K562 (cell line): Measurements from ENCODE around the gene ELMO1. TPM values are rescaled to one million over a fixed set of nuclear protein-coding genes. Genes with fewer than 3 reads are reported as not detected.

Experiments used
- ATAC-seq: fragments of 200-7000 bp; cut with Tn5 transposase; 3 replicates; pipeline ENCODE4 v1.9.1; 2020; ENCODE audit warnings: moderate library complexity
- BruUV-seq: library from RNA; stranded (reverse); fragments of 400-500 nt; replicated peaks from 2 replicates; lab custom pipeline; 2021; lab: Mats Ljungman, UMichigan
- CTCF ChIA-PET: fragments of 300-600 bp; formaldehyde crosslinking; extraction: SDS; loops from one replicate; lab custom pipeline; 2021; ENCODE audit warnings: low intra/inter-chr PET ratio; lab: Yijun Ruan, JAX
- POLR2A ChIA-PET: fragments of 300-600, 350-650 bp; sonication (Branson Sonifier 250); formaldehyde crosslinking; extraction: SDS; loops from one replicate; lab custom pipeline; 2021; ENCODE audit warnings: antibody characterized with exemption, inconsistent platforms; lab: Yijun Ruan, JAX
- DNase-seq, 4 experiments: peaks; one replicate each; pipeline versions ENCODE4 v3.0.0 to v3.0.0-alpha.2; 2011 to 2018; ENCODE audit warnings: low spot score in 3 of 4, mixed read lengths in 3 of 4; ENCODE audit errors: extremely low read depth in 1 of 4
- FAIRE-seq: peaks from 2 replicates; lab custom pipeline; 2011; peaks lifted over from hg19 to GRCh38; lab: Jason Lieb, UNC
- H2AFZ ChIP-seq: 2 replicates; pipeline ENCODE4 v1.6.0; 2011; ENCODE audit warnings: low read depth, low read length, control low read depth, inconsistent platforms
- H3K27ac ChIP-seq: fragments of 200-600 bp; 3 replicates; pipeline ENCODE4 v1.8.0; 2011; ENCODE audit warnings: low read depth, mild to moderate bottlenecking, control low read depth, inconsistent platforms, low read length, moderate library complexity, mixed read lengths; ENCODE audit errors: extremely low read depth
- H3K27me3 ChIP-seq, 2 experiments: fragments of 300-600 bp in 1 of 2; 2 replicates in 1 of 2; 3 replicates in 1 of 2; pipeline versions ENCODE4 v1.6.0 to v1.8.0; 2011; ENCODE audit warnings: inconsistent platforms in 2 of 2, low read length in 2 of 2, mild to moderate bottlenecking in 1 of 2, mixed read lengths in 1 of 2, moderate library complexity in 1 of 2; ENCODE audit not compliant: control insufficient read depth in 2 of 2, insufficient read depth in 2 of 2
- H3K36me3 ChIP-seq: fragments of 300-600 bp; 3 replicates; pipeline ENCODE4 v1.8.0; 2011; ENCODE audit warnings: mild to moderate bottlenecking, low read length, inconsistent platforms; ENCODE audit not compliant: control insufficient read depth, insufficient read depth
- H3K4me1 ChIP-seq, 2 experiments: fragments of 200-600 bp in 1 of 2; replicated peaks in 1 of 2; 2 replicates in 1 of 2; 3 replicates in 1 of 2; pipeline versions ENCODE4 v1.5.1 to v1.8.0; 2011; ENCODE audit warnings: inconsistent platforms in 2 of 2, low read length in 2 of 2, mild to moderate bottlenecking in 1 of 2, mixed read lengths in 1 of 2, moderate library complexity in 1 of 2; ENCODE audit not compliant: control insufficient read depth in 2 of 2, insufficient read depth in 2 of 2
- H3K4me2 ChIP-seq: 2 replicates; pipeline ENCODE4 v1.6.1; 2011; ENCODE audit warnings: low read length, control low read depth, inconsistent platforms, mixed read lengths; ENCODE audit not compliant: insufficient read depth
- H3K4me3 ChIP-seq: fragments of 200-600 bp; sonication (generic), shearing (Covaris generic); 2 replicates; pipeline ENCODE4 v1.5.1; 2016; ENCODE audit warnings: control low read depth, inconsistent platforms
- H3K79me2 ChIP-seq: fragments of 200-600 bp; 3 replicates; pipeline ENCODE4 v1.8.0; 2011; ENCODE audit warnings: low read length, inconsistent platforms; ENCODE audit not compliant: control insufficient read depth, insufficient read depth
- H3K9ac ChIP-seq, 2 experiments: 2 replicates each; pipeline versions ENCODE4 v1.6.0 to v1.6.1; 2011; ENCODE audit warnings: low read depth in 2 of 2, low read length in 2 of 2, control low read depth in 1 of 2, inconsistent platforms in 1 of 2, mild to moderate bottlenecking in 1 of 2, mixed read lengths in 1 of 2; ENCODE audit not compliant: insufficient read depth in 1 of 2
- H3K9me1 ChIP-seq: one replicate; pipeline ENCODE4 v1.6.0; 2011; ENCODE audit warnings: inconsistent platforms, mild to moderate bottlenecking, low read length, moderate library complexity; ENCODE audit not compliant: control insufficient read depth, insufficient read depth
- H3K9me3 ChIP-seq: replicated peaks from 2 replicates; pipeline ENCODE4 v1.5.1; 2011; ENCODE audit warnings: low read depth, low read length, inconsistent platforms; ENCODE audit not compliant: control insufficient read depth, insufficient read depth
- H4K20me1 ChIP-seq: replicated peaks from 2 replicates; pipeline ENCODE4 v1.6.1; 2011; ENCODE audit warnings: low read length, inconsistent platforms, mixed read lengths; ENCODE audit not compliant: control insufficient read depth, insufficient read depth
- CBX8 ChIP-seq: fragments of 200-600 bp; sonication (generic); IDR thresholded peaks from 2 replicates; pipeline ENCODE4 v1.6.1; 2012; ENCODE audit warnings: borderline replicate concordance, mixed run types, low read depth, mild to moderate bottlenecking, moderate library complexity, mixed read lengths, low read length, control low read depth, inconsistent platforms; ENCODE audit not compliant: poor library complexity, severe bottlenecking; ENCODE audit errors: extremely low read depth
- CREB3 ChIP-seq: fragments of 450-650 bp; conservative IDR thresholded peaks from 2 replicates; pipeline ENCODE4 v1.6.1; 2016; ENCODE audit warnings: missing genetic modification characterization, low read depth, mild to moderate bottlenecking, missing compliant biosample characterization, moderate library complexity
- E2F4 ChIP-seq: sonication (generic); formaldehyde crosslinking; IDR thresholded peaks from 2 replicates; pipeline ENCODE4 v1.8.0; 2022; ENCODE audit warnings: mild to moderate bottlenecking, low read depth, missing genetic modification reagents
- PATZ1 ChIP-seq: fragments of 250-450 bp; sonication (Bioruptor Pico); IDR thresholded peaks from 2 replicates; pipeline ENCODE4 v1.5.0; 2020; ENCODE audit warnings: mild to moderate bottlenecking, borderline replicate concordance
- PRPF4 ChIP-seq: fragments of 200-400 bp; formaldehyde crosslinking; IDR thresholded peaks from one replicate; pipeline ENCODE4 v1.6.1; 2017; ENCODE audit warnings: low read length, low read depth, mild to moderate bottlenecking; ENCODE audit not compliant: insufficient read depth, poor library complexity, severe bottlenecking
- TEAD2 ChIP-seq: fragments of 450-650 bp; IDR thresholded peaks from 2 replicates; pipeline ENCODE4 v1.6.1; 2016; ENCODE audit warnings: missing genetic modification characterization, control low read depth, missing compliant biosample characterization
- ZBTB2 ChIP-seq: fragments of 450-650 bp; IDR thresholded peaks from 2 replicates; pipeline ENCODE4 v1.6.1; 2016; ENCODE audit warnings: antibody characterized with exemption
- WGBS: fragments of 100-300 bp; shearing (Covaris generic); methylation state at CpG from one replicate; pipeline ENCODE4 v1.1.6; 2016; ENCODE audit warnings: low coverage, mixed read lengths; ENCODE audit not compliant: insufficient coverage; ENCODE audit errors: missing lambda C conversion rate; 5-methylcytosine and 5-hydroxymethylcytosine counted together
- in situ Hi-C: fragments of 300-500 bp; cut with MboI; formaldehyde crosslinking; loops from 4 replicates; pipeline ENCODE4 v1.15.0; 2018; ENCODE audit warnings: inconsistent platforms, mixed read lengths
- intact Hi-C: fragments of 100-400 bp; cut with micrococcal nuclease; formaldehyde crosslinking; loops from 2 replicates; pipeline ENCODE4 v1.14.2; 2022
- polyA plus RNA-seq, 8 experiments: library from polyadenylated mRNA; depleted of rRNA in 4 of 8; stranded (reverse) in 5 of 8; unstranded in 3 of 8; fragments of >200 nt; fragmentation: Nextera tagmentation in 2 of 8; fragmentation: Illumina TruSeq in 1 of 8; extraction: Ambion mirVana in 2 of 8; extraction: Trizol in 1 of 8; gene quantifications; 2 replicates each; pipeline versions ENCODE4 v1.2.1 to v1.2.3, GENCODE V29; 2011 to 2014; ENCODE audit warnings: inconsistent platforms in 1 of 8, missing spikeins in 1 of 8
- total RNA-seq, 7 experiments: library from RNA; depleted of rRNA in 6 of 7; stranded (reverse); fragments of >200 nt in 6 of 7; fragmentation: Illumina TruSeq in 2 of 7; extraction: Trizol in 2 of 7; gene quantifications; 2 replicates each; pipeline versions ENCODE4 v1.2.1 to v1.2.3, GENCODE V29; 2011 to 2021; ENCODE audit warnings: low replicate concordance in 1 of 7

ELMO1 gene
- total and polyA plus RNA-seq, 9 of the 15 experiments (the other 6 are each of a cell fraction or from before 2014, with no cell fraction given): 0.36 to 7.2 (median 3.6) TPM

GRCh38 chr7:37056234-37056912, 392.3 kb downstream of the ELMO1 start:
- no peak for ATAC-seq
- no peaks in the 10 kb centered on the region for H3K36me3 ChIP-seq
- DNase-seq: no peak
- no peaks in the 10 kb centered on the region for H4K20me1 ChIP-seq
- no peak overlapping the region for H3K4me2 ChIP-seq
- BruUV-seq: no TSS peak
- H3K27ac ChIP-seq: no peak overlapping the region
- in situ Hi-C loops (no loop called here), intact Hi-C loops (no loop called here)
- H3K9ac ChIP-seq: no peak overlapping the region
- ChIA-PET POLR2A (no interaction called here), CTCF (no interaction called here)
- no peaks in the 10 kb centered on the region for H3K79me2 ChIP-seq
- no peaks in the 10 kb centered on the region for H3K9me3 ChIP-seq
- no peak for FAIRE-seq
- H3K27me3 ChIP-seq: no peaks in the 10 kb centered on the region
- TF ChIP-seq PATZ1 (CRISPR knock-in tag): no peak
- no peak for TF ChIP-seq CBX8
- no peak for TF ChIP-seq TEAD2
- TF ChIP-seq ZBTB2: no peak
- no peak for TF ChIP-seq E2F4 (CRISPR knock-in tag)
- no peak for TF ChIP-seq CREB3 (tag)
- no peak for TF ChIP-seq PRPF4
- H2AFZ ChIP-seq: no peak overlapping the region
- WGBS: 1% methylated on average over 4 of the region's 4 CpGs
- no peaks in the 10 kb centered on the region for H3K4me1 ChIP-seq
- H3K4me3 ChIP-seq: no peak overlapping the region
- no peaks in the 10 kb centered on the region for H3K9me1 ChIP-seq
